ENCODE measurements around the gene PIAS2. TPM values are rescaled to one million over a fixed set of nuclear protein-coding genes. Genes with fewer than 3 reads are reported as not detected.
A peak's percentile ranks its signal among the peaks of the same experiment; 100 is the strongest.

PIAS2 gene
- total RNA-seq, 1 donor from 2014 or later = 42.2 TPM

- H3K4me3 Mint-ChIP-seq = no peak overlapping the region
- H3K36me3 Mint-ChIP-seq (ENCODE audit: low read depth) = no peaks in the 10 kb centered on the region
- peaks cover 4% of the 10 kb centered on the region for H3K4me1 Mint-ChIP-seq
- H3K27me3 Mint-ChIP-seq (ENCODE audit: low read depth) = peaks cover 2% of the 10 kb centered on the region
- TF ChIP-seq CTCF (conservative IDR thresholded peaks at IDR 0.05) = peak; percentile 64
- no peak for DNase-seq (ENCODE audit: low read depth, low spot score)
- no peaks in the 10 kb centered on the region for H3K9me3 Mint-ChIP-seq
- H3K27ac Mint-ChIP-seq (ENCODE audit: unreplicated experiment) = no peak overlapping the region
Measured at GRCh38 chr18:46950064-46950656, 32.9 kb upstream of the PIAS2 start.

- no peaks in the 10 kb centered on the region for H3K36me3 Mint-ChIP-seq (ENCODE audit: low read depth)
- H3K27me3 Mint-ChIP-seq (ENCODE audit: low read depth) = peaks cover 7% of the 10 kb centered on the region
- DNase-seq (ENCODE audit: low read depth, low spot score) = peak; percentile 82
- no peaks in the 10 kb centered on the region for H3K4me1 Mint-ChIP-seq
- H3K4me3 Mint-ChIP-seq = no peak overlapping the region
- no peak for TF ChIP-seq CTCF (conservative IDR thresholded peaks at IDR 0.05)
- H3K9me3 Mint-ChIP-seq = no peaks in the 10 kb centered on the region
- H3K27ac Mint-ChIP-seq (ENCODE audit: unreplicated experiment) = no peak overlapping the region
Measured at GRCh38 chr18:46946656-46947282, 29.5 kb upstream of the PIAS2 start.

- Mint-ChIP-seq H3K36me3 (ENCODE audit: low read depth) (no peaks in the 10 kb centered on the region), H3K4me3 (no peak overlapping the region), H3K4me1 (peaks cover 18% of the 10 kb centered on the region), H3K9me3 (no peaks in the 10 kb centered on the region), H3K27me3 (ENCODE audit: low read depth) (peaks cover 7% of the 10 kb centered on the region), H3K27ac (ENCODE audit: unreplicated experiment) (no peak overlapping the region)
- TF ChIP-seq CTCF (conservative IDR thresholded peaks at IDR 0.05) = no peak
- no peak for DNase-seq (ENCODE audit: low read depth, low spot score)
Measured at GRCh38 chr18:46942646-46943045, 25.3 kb upstream of the PIAS2 start.

- Mint-ChIP-seq H3K4me3 (no peak overlapping the region), H3K9me3 (no peaks in the 10 kb centered on the region), H3K27ac (ENCODE audit: unreplicated experiment) (no peak overlapping the region), H3K27me3 (ENCODE audit: low read depth) (peaks cover 5% of the 10 kb centered on the region), H3K4me1 (peaks cover 18% of the 10 kb centered on the region), H3K36me3 (ENCODE audit: low read depth) (no peaks in the 10 kb centered on the region)
- no peak for TF ChIP-seq CTCF (conservative IDR thresholded peaks at IDR 0.05)
- no peak for DNase-seq (ENCODE audit: low read depth, low spot score)
Measured at GRCh38 chr18:46939998-46940571, 22.8 kb upstream of the PIAS2 start.

GRCh38 chr18:46939337-46939963, 22.1 kb upstream of the PIAS2 start:
- no peaks in the 10 kb centered on the region for H3K9me3 Mint-ChIP-seq
- peaks cover 5% of the 10 kb centered on the region for H3K27me3 Mint-ChIP-seq (ENCODE audit: low read depth)
- no peak for TF ChIP-seq CTCF (conservative IDR thresholded peaks at IDR 0.05)
- no peak for DNase-seq (ENCODE audit: low read depth, low spot score)
- H3K27ac Mint-ChIP-seq (ENCODE audit: unreplicated experiment) = no peak overlapping the region
- no peak overlapping the region for H3K4me3 Mint-ChIP-seq
- H3K4me1 Mint-ChIP-seq = peaks cover 18% of the 10 kb centered on the region
- H3K36me3 Mint-ChIP-seq (ENCODE audit: low read depth) = no peaks in the 10 kb centered on the region
